RPMI8226 (cell line): ENCODE results near the gene MAPK14.

Experiments
- DNase-seq: peaks from one replicate; pipeline ENCODE4 v3.0.0-alpha.2; 2015

MAPK14 gene

GRCh38 chr6:36141961-36142360 is 114.4 kb downstream of the MAPK14 start:
- no peak for DNase-seq

- DNase-seq: no peak
These were observed 115.6 kb downstream of the MAPK14 start for GRCh38 chr6:36142971-36143838.

- no peak for DNase-seq
These were observed 117.9 kb downstream of the MAPK14 start for GRCh38 chr6:36145495-36145894.

GRCh38 chr6:36147294-36147693 is 119.7 kb downstream of the MAPK14 start:
- no peak for DNase-seq

- no peak for DNase-seq
These were observed 121.9 kb downstream of the MAPK14 start for GRCh38 chr6:36149476-36149875.

GRCh38 chr6:36150283-36150682 is 122.7 kb downstream of the MAPK14 start:
- DNase-seq: no peak

- no peak for DNase-seq
These were observed 126.7 kb downstream of the MAPK14 start for GRCh38 chr6:36154286-36154685.

- DNase-seq: no peak
These were observed 128.1 kb downstream of the MAPK14 start for GRCh38 chr6:36155662-36156061.

GRCh38 chr6:36160147-36160760 is 132.6 kb downstream of the MAPK14 start:
- DNase-seq: no peak
